PFSK-1 (cell line): ENCODE results near the gene RGS3.

ENCODE experiments used
- FOXP2 ChIP-seq: optimal IDR thresholded peaks from 2 replicates; pipeline ENCODE3; 2011; ENCODE audit warnings: borderline replicate concordance, control low read depth, inconsistent platforms; ENCODE audit not compliant: insufficient read depth; ENCODE audit errors: extremely low read length, extremely low read depth
- POLR2AphosphoS5 ChIP-seq: IDR thresholded peaks from 2 replicates; pipeline ENCODE4 v1.6.1; 2012; ENCODE audit warnings: low read depth, mild to moderate bottlenecking, control low read depth, low read length, moderate library complexity
- REST ChIP-seq, 2 experiments: IDR thresholded peaks; 2 replicates each; pipeline versions ENCODE4 v1.6.1 to v1.8.0; 2011 to 2012; ENCODE audit warnings: low read depth in 2 of 2, low read length in 2 of 2, control low read depth in 1 of 2, inconsistent platforms in 1 of 2, mild to moderate bottlenecking in 1 of 2, moderate library complexity in 1 of 2; ENCODE audit not compliant: insufficient read depth in 1 of 2
- SIN3A ChIP-seq: IDR thresholded peaks from 2 replicates; pipeline ENCODE4 v1.6.1; 2012; ENCODE audit warnings: mild to moderate bottlenecking, low read length, moderate library complexity, borderline replicate concordance; ENCODE audit not compliant: insufficient read depth
- TAF1 ChIP-seq: IDR thresholded peaks from 2 replicates; pipeline ENCODE4 v1.6.1; 2012; ENCODE audit warnings: low read length, control low read depth, borderline replicate concordance; ENCODE audit not compliant: insufficient read depth

Gene RGS3

DNA sequence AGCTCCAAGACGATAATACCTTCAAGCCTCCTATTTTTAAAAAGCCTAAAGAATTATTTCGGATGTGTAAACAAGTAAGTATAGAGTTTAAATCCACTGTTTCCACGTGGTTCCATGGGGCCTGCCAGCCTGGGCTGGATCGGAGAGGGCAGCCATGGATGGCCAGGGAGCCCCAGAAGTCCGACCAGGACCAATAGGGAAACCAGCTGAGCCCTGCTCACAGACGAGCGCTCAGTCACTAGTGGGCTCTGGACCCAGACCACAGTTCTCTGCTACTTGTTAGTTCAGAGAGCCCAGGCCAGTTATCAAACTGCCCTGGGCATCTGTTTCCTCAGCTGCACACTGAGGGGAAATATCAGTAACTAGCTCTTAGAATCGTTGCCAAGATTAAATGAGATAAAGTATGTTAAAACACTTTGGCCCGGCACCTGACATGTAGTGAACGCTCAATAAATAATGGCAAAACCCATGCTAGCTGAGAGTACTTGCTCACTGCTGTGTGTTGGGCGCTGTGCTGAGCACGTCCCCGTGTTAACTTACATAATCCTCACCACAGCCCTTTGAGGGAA, 124.8 kb downstream of the RGS3 start:
- TF ChIP-seq FOXP2 (no peak), REST (IDR thresholded peaks at IDR 0.05; ENCODE audit: insufficient read depth in 1 of 2, low read depth in 2 of 2, low read length in 2 of 2) (no peak), POLR2AphosphoS5 (no peak), TAF1 (no peak), SIN3A (no peak)

GRCh38 chr9:113588936-113589335, 125.4 kb downstream of the RGS3 start:
- TF ChIP-seq SIN3A (no peak), REST (IDR thresholded peaks at IDR 0.05; ENCODE audit: insufficient read depth in 1 of 2, low read depth in 2 of 2, low read length in 2 of 2) (no peak), FOXP2 (no peak), TAF1 (no peak), POLR2AphosphoS5 (no peak)

DNA sequence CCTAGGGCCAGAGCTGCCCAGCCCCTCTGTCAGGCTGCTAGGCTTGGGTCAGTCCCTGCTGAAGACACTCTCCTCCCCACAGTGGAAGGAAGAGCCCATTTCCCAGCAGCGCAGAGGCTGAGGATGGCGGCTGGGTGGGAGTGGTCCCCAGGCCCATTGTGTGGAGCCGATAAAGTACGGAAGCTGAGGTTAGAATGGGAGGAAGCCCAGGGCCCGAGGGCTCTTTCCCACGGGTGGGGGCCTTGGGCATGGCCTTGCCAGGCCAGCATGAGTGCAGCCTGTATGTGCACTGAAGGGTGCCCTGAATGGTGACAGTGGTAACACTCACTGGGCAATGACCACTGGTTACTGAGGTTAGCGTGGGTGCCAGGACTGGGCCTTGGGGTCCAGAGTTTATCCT, 125.9 kb downstream of the RGS3 start:
- no peak for TF ChIP-seq FOXP2
- TF ChIP-seq POLR2AphosphoS5 = no peak
- no peak for TF ChIP-seq SIN3A
- TF ChIP-seq REST (IDR thresholded peaks at IDR 0.05; ENCODE audit: insufficient read depth in 1 of 2, low read depth in 2 of 2, low read length in 2 of 2) = no peak

- TF ChIP-seq POLR2AphosphoS5 (no peak), SIN3A (no peak), FOXP2 (no peak), TAF1 (no peak), REST (IDR thresholded peaks at IDR 0.05; ENCODE audit: insufficient read depth in 1 of 2, low read depth in 2 of 2, low read length in 2 of 2) (no peak)
Measured at GRCh38 chr9:113589890-113590289, 126.4 kb downstream of the RGS3 start.

DNA sequence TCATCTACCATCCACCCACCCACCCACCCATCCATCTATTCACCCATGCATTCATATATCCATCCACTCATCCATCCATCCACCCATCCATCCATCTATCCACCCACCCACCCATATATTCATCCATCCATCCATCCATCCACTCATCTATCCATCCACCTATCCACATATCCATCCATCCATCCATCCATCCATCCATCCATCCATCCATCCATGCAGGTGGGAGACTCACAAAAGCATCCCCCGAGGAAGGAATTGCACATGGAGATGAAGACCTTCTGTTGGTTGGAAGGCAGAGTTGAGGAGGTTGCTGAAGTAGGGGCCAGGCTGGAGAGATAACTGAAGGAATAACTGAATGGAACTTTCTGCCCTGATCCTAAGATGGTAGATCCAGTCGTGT, 126.9 kb downstream of the RGS3 start:
- TF ChIP-seq POLR2AphosphoS5 = no peak
- no peak for TF ChIP-seq SIN3A
- TF ChIP-seq FOXP2 = no peak
- no peak for TF ChIP-seq TAF1
- no peak for TF ChIP-seq REST (IDR thresholded peaks at IDR 0.05; ENCODE audit: insufficient read depth in 1 of 2, low read depth in 2 of 2, low read length in 2 of 2)
